WTC11 (cell line): ENCODE measurements around the gene PAFAH2. TPM values are rescaled to one million over a fixed set of nuclear protein-coding genes. Genes with fewer than 3 reads are reported as not detected.

Experiments used
- ATAC-seq: fragments of 200-7000 bp; cut with Tn5 transposase; 2 replicates; pipeline ENCODE4 v1.10.0; 2021; ENCODE audit warnings: mild to moderate bottlenecking, moderate library complexity
- CTCF ChIA-PET: fragments of 300-600 bp; sonication (Branson Sonifier 250); formaldehyde crosslinking; loops from one replicate; lab custom pipeline; 2021; ENCODE audit warnings: antibody characterized with exemption; lab: Charles Lee
- POLR2A ChIA-PET: fragments of 350-600 bp; sonication (Branson Sonifier 250); formaldehyde crosslinking; loops from one replicate; lab custom pipeline; 2021; ENCODE audit warnings: antibody characterized with exemption; lab: Charles Lee
- DNase-seq: peaks from one replicate; pipeline ENCODE4 v3.0.0; 2021; ENCODE audit warnings: low spot score
- H3K27ac Mint-ChIP-seq: 2 replicates; pipeline ENCODE4 v1.8.0; 2021; ENCODE audit warnings: mixed read lengths
- H3K27me3 Mint-ChIP-seq: 2 replicates; pipeline ENCODE4 v1.8.0; 2021; ENCODE audit warnings: low read depth, mild to moderate bottlenecking, moderate library complexity, mixed read lengths
- H3K36me3 Mint-ChIP-seq: 2 replicates; pipeline ENCODE4 v1.8.0; 2021; ENCODE audit warnings: mixed read lengths
- H3K4me1 Mint-ChIP-seq: 2 replicates; pipeline ENCODE4 v1.8.0; 2022; ENCODE audit warnings: mixed read lengths
- H3K4me3 Mint-ChIP-seq: 2 replicates; pipeline ENCODE4 v1.8.0; 2021; ENCODE audit warnings: mild to moderate bottlenecking, moderate library complexity, mixed read lengths
- H3K9me3 Mint-ChIP-seq: 2 replicates; pipeline ENCODE4 v1.8.0; 2021; ENCODE audit warnings: mixed read lengths
- CREB1 ChIP-seq: sonication (generic); formaldehyde crosslinking; IDR thresholded peaks from 2 replicates; pipeline ENCODE4 v1.8.0; 2023; ENCODE audit warnings: mild to moderate bottlenecking, missing genetic modification reagents
- FOXP1 ChIP-seq: sonication (generic); formaldehyde crosslinking; IDR thresholded peaks from 2 replicates; pipeline ENCODE4 v1.8.0; 2022; ENCODE audit warnings: missing genetic modification reagents, mild to moderate bottlenecking, moderate library complexity, borderline replicate concordance
- JAZF1 ChIP-seq: fragments of 250-450 bp; sonication (Bioruptor Pico); IDR thresholded peaks from 2 replicates; pipeline ENCODE4 v1.9.0; 2021; ENCODE audit warnings: moderate library complexity, mild to moderate bottlenecking, inconsistent platforms
- NFYB ChIP-seq: sonication (generic); formaldehyde crosslinking; conservative IDR thresholded peaks from 2 replicates; pipeline ENCODE4 v1.8.0; 2022; ENCODE audit warnings: low read depth, missing genetic modification reagents
- ZNF671 ChIP-seq: fragments of 250-450 bp; sonication (Bioruptor Pico); IDR thresholded peaks from 2 replicates; pipeline ENCODE4 v1.8.0; 2021; ENCODE audit warnings: mild to moderate bottlenecking
- total RNA-seq: library from RNA; stranded (reverse); gene quantifications from 3 replicates; pipeline ENCODE4 v1.2.3, GENCODE V29; 2021
- TF ChIP-seq, protein P1 (sequence below): sonication (generic); formaldehyde crosslinking; IDR thresholded peaks from 2 replicates; pipeline ENCODE4 v1.8.1; 2022; ENCODE audit warnings: missing genetic modification reagents, borderline replicate concordance
- TF ChIP-seq, protein P2 (sequence below): sonication (generic); formaldehyde crosslinking; IDR thresholded peaks from 2 replicates; pipeline ENCODE4 v1.8.1; 2023; ENCODE audit warnings: mild to moderate bottlenecking, missing genetic modification reagents, moderate library complexity
- TF ChIP-seq, protein P3 (sequence below): sonication (generic); formaldehyde crosslinking; IDR thresholded peaks from 2 replicates; pipeline ENCODE4 v1.8.0; 2023; ENCODE audit warnings: missing genetic modification reagents, mild to moderate bottlenecking, borderline replicate concordance
- TF ChIP-seq, protein P4 (sequence below): fragments of 250-450 bp; sonication (Bioruptor Pico); conservative IDR thresholded peaks from 2 replicates; pipeline ENCODE4 v1.9.0; 2021; ENCODE audit warnings: mild to moderate bottlenecking
- TF ChIP-seq, protein P5 (sequence below): sonication (generic); formaldehyde crosslinking; IDR thresholded peaks from 2 replicates; pipeline ENCODE4 v1.8.1; 2023; ENCODE audit warnings: mild to moderate bottlenecking, missing genetic modification reagents
- TF ChIP-seq, protein P6 (sequence below): sonication (generic); formaldehyde crosslinking; conservative IDR thresholded peaks from 2 replicates; pipeline ENCODE4 v1.8.1; 2022; ENCODE audit warnings: mild to moderate bottlenecking, missing genetic modification reagents
- TF ChIP-seq, protein P7 (sequence below): fragments of 250-450 bp; sonication (Bioruptor Pico); IDR thresholded peaks from 2 replicates; pipeline ENCODE4 v1.9.0; 2021; ENCODE audit warnings: mild to moderate bottlenecking

Gene PAFAH2
- total RNA-seq, 1 experiment from 2014 or later = 11.5 TPM

DNA sequence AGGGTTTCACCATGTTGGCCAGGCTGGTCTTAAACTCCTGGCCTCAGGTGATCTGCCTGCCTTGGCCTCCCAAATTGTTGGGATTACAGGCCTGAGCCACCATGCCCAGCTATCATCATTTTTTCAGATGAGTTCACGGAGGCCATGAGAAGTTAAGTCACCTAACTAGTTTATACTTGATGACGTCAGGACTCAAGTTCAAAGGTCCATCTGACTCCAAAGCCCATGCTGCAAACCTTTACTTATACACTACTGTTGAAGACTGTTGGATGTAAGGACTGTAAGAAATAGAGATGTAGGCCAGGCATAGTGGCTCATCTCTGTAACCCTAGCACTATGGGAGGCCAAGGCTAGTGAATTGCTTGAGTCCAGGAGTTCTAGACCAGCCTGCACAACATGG, 50.8 kb downstream of the PAFAH2 start (continued):
- TF ChIP-seq, protein P1, sequence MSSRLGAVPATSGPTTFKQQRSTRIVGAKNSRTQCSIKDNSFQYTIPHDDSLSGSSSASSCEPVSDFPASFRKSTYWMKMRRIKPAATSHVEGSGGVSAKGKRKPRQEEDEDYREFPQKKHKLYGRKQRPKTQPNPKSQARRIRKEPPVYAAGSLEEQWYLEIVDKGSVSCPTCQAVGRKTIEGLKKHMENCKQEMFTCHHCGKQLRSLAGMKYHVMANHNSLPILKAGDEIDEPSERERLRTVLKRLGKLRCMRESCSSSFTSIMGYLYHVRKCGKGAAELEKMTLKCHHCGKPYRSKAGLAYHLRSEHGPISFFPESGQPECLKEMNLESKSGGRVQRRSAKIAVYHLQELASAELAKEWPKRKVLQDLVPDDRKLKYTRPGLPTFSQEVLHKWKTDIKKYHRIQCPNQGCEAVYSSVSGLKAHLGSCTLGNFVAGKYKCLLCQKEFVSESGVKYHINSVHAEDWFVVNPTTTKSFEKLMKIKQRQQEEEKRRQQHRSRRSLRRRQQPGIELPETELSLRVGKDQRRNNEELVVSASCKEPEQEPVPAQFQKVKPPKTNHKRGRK (CRISPR knock-in tag) = no peak
- TF ChIP-seq NFYB (CRISPR knock-in tag) (no peak), ZNF671 (no peak), JAZF1 (CRISPR knock-in tag) (no peak), CREB1 (CRISPR knock-in tag) (no peak), FOXP1 (CRISPR knock-in tag) (no peak)
- TF ChIP-seq, protein P2, sequence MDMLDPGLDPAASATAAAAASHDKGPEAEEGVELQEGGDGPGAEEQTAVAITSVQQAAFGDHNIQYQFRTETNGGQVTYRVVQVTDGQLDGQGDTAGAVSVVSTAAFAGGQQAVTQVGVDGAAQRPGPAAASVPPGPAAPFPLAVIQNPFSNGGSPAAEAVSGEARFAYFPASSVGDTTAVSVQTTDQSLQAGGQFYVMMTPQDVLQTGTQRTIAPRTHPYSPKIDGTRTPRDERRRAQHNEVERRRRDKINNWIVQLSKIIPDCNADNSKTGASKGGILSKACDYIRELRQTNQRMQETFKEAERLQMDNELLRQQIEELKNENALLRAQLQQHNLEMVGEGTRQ (CRISPR knock-in tag) = no peak
- TF ChIP-seq, protein P3, sequence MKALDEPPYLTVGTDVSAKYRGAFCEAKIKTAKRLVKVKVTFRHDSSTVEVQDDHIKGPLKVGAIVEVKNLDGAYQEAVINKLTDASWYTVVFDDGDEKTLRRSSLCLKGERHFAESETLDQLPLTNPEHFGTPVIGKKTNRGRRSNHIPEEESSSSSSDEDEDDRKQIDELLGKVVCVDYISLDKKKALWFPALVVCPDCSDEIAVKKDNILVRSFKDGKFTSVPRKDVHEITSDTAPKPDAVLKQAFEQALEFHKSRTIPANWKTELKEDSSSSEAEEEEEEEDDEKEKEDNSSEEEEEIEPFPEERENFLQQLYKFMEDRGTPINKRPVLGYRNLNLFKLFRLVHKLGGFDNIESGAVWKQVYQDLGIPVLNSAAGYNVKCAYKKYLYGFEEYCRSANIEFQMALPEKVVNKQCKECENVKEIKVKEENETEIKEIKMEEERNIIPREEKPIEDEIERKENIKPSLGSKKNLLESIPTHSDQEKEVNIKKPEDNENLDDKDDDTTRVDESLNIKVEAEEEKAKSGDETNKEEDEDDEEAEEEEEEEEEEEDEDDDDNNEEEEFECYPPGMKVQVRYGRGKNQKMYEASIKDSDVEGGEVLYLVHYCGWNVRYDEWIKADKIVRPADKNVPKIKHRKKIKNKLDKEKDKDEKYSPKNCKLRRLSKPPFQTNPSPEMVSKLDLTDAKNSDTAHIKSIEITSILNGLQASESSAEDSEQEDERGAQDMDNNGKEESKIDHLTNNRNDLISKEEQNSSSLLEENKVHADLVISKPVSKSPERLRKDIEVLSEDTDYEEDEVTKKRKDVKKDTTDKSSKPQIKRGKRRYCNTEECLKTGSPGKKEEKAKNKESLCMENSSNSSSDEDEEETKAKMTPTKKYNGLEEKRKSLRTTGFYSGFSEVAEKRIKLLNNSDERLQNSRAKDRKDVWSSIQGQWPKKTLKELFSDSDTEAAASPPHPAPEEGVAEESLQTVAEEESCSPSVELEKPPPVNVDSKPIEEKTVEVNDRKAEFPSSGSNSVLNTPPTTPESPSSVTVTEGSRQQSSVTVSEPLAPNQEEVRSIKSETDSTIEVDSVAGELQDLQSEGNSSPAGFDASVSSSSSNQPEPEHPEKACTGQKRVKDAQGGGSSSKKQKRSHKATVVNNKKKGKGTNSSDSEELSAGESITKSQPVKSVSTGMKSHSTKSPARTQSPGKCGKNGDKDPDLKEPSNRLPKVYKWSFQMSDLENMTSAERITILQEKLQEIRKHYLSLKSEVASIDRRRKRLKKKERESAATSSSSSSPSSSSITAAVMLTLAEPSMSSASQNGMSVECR (CRISPR knock-in tag) = no peak
- TF ChIP-seq, protein P4, sequence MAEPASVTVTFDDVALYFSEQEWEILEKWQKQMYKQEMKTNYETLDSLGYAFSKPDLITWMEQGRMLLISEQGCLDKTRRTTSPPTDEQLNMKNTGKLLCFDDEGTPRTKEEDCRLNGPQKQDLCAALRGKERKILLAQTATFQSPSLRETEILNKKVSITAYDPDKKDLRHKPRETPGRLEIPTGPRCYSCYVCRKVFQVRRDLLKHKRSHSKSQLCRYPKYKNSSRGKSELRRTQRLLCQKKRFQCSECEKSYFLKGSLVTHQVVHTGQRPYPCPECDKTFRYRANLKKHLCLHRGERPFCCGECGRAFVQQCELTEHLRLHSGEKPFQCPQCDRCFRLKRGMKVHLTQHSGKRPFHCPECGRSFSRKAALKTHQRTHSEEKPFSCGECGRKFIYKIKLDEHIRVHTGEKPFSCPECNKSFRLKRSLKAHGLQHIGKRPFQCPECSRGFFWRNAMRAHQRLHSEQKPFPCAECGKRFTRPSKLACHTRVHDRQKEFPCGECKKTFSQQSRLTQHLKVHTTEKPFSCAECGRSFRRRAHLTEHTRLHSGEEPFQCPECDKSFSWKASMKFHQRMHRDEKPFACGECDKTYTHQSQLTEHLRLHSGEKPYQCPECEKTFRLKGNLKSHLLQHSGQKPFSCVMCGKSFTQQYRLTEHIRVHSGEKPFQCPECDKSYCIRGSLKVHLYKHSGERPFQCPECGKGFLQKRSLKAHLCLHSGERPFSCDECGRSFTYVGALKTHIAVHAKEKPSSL (CRISPR knock-in tag) = no peak
- TF ChIP-seq, protein P5, sequence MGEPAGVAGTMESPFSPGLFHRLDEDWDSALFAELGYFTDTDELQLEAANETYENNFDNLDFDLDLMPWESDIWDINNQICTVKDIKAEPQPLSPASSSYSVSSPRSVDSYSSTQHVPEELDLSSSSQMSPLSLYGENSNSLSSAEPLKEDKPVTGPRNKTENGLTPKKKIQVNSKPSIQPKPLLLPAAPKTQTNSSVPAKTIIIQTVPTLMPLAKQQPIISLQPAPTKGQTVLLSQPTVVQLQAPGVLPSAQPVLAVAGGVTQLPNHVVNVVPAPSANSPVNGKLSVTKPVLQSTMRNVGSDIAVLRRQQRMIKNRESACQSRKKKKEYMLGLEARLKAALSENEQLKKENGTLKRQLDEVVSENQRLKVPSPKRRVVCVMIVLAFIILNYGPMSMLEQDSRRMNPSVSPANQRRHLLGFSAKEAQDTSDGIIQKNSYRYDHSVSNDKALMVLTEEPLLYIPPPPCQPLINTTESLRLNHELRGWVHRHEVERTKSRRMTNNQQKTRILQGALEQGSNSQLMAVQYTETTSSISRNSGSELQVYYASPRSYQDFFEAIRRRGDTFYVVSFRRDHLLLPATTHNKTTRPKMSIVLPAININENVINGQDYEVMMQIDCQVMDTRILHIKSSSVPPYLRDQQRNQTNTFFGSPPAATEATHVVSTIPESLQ = no peak
- TF ChIP-seq, protein P6, sequence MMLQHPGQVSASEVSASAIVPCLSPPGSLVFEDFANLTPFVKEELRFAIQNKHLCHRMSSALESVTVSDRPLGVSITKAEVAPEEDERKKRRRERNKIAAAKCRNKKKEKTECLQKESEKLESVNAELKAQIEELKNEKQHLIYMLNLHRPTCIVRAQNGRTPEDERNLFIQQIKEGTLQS (CRISPR knock-in tag) = no peak

DNA sequence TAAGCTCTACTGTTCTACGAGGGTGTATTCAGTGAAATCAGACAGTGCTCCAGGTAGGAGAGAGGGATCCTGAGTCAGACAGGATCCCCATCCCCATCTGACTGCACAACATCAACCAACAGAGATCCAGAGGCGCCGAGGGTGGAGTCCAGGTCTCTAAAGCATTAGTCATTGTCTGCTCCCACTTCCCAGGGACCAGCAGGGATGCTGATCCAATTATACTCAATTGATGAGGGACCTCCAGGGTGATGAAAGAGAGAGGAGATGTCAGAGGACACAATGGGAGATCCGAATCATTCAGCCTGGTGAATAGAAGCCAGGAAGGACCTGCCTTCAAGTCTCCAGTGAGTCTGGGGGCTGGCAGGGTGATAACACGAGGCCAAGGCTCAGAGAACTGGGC, 52.1 kb downstream of the PAFAH2 start:
- TF ChIP-seq, protein P7, sequence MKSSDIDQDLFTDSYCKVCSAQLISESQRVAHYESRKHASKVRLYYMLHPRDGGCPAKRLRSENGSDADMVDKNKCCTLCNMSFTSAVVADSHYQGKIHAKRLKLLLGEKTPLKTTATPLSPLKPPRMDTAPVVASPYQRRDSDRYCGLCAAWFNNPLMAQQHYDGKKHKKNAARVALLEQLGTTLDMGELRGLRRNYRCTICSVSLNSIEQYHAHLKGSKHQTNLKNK (CRISPR knock-in tag) = no peak
- TF ChIP-seq FOXP1 (CRISPR knock-in tag) = no peak
- no peaks in the 10 kb centered on the region; the same call in 1 of the 2 replicates for H3K36me3 Mint-ChIP-seq
- H3K4me1 Mint-ChIP-seq = no peaks in the 10 kb centered on the region
- POLR2A ChIA-PET = no interaction called here
- H3K9me3 Mint-ChIP-seq = peaks cover 19% of the 10 kb centered on the region
- H3K27ac Mint-ChIP-seq = no peak overlapping the region
- CTCF ChIA-PET = no interaction called here
- no peak overlapping the region for H3K4me3 Mint-ChIP-seq
- no peak for ATAC-seq
- DNase-seq = no peak
- H3K27me3 Mint-ChIP-seq = no peaks in the 10 kb centered on the region; the same call in 1 of the 2 replicates
